KMS-11 (cell line): ENCODE measurements around the gene IQSEC1.

ENCODE experiments used
- H2AFZ ChIP-seq: fragments of 200-600 bp; sonication (generic); 2 replicates; pipeline ENCODE4 v1.6.1; 2016; ENCODE audit warnings: antibody characterized with exemption, mixed run types, low read depth
- H3K27ac ChIP-seq: fragments of 200-600 bp; sonication (generic); 2 replicates; pipeline ENCODE4 v1.6.1; 2016; ENCODE audit warnings: mild to moderate bottlenecking, mixed run types
- H3K27me3 ChIP-seq: fragments of 200-600 bp; sonication (generic); 2 replicates; pipeline ENCODE4 v1.6.1; 2017; ENCODE audit warnings: mild to moderate bottlenecking, low read depth, mixed run types, moderate library complexity; ENCODE audit not compliant: insufficient read depth
- H3K36me3 ChIP-seq: fragments of 200-600 bp; sonication (generic); 2 replicates; pipeline ENCODE4 v1.6.1; 2017; ENCODE audit warnings: mild to moderate bottlenecking, mixed run types; ENCODE audit not compliant: insufficient read depth
- H3K4me1 ChIP-seq: fragments of 200-600 bp; sonication (generic); 2 replicates; pipeline ENCODE4 v1.6.1; 2016; ENCODE audit warnings: mild to moderate bottlenecking, low read depth, mixed run types; ENCODE audit not compliant: poor library complexity, severe bottlenecking
- H3K4me2 ChIP-seq: fragments of 200-600 bp; sonication (generic); 2 replicates; pipeline ENCODE4 v1.7.0; 2016; ENCODE audit warnings: mild to moderate bottlenecking, mixed run types
- H3K4me3 ChIP-seq: fragments of 200-600 bp; sonication (generic); IDR thresholded peaks from 2 replicates; pipeline ENCODE4 v1.6.1; 2017; ENCODE audit warnings: low read depth, low read length, mixed read lengths; ENCODE audit not compliant: insufficient read depth
- H3K79me2 ChIP-seq: fragments of 200-600 bp; sonication (generic); 2 replicates; pipeline ENCODE4 v1.6.1; 2016; ENCODE audit warnings: low read depth, mixed run types; ENCODE audit not compliant: insufficient read depth
- H3K9ac ChIP-seq: fragments of 200-600 bp; sonication (generic); 2 replicates; pipeline ENCODE4 v1.6.1; 2016; ENCODE audit warnings: mild to moderate bottlenecking, mixed run types
- H4K20me1 ChIP-seq: fragments of 200-600 bp; sonication (generic); 2 replicates; pipeline ENCODE4 v1.6.1; 2016; ENCODE audit warnings: mild to moderate bottlenecking, mixed run types; ENCODE audit not compliant: insufficient read depth
- TF ChIP-seq, protein P1 (sequence below): fragments of 200-600 bp; sonication (generic); conservative IDR thresholded peaks from 2 replicates; pipeline ENCODE4 v1.6.1; 2017; ENCODE audit warnings: low read depth, mild to moderate bottlenecking, antibody characterized with exemption, low read length, moderate library complexity, mixed read lengths

The IQSEC1 gene

GRCh38 chr3:12875857-12876836 lies 197.1 kb downstream of the IQSEC1 start:
- no peak overlapping the region for H3K27ac ChIP-seq
- no peaks in the 10 kb centered on the region for H4K20me1 ChIP-seq
- H2AFZ ChIP-seq, result no peak overlapping the region
- H3K27me3 ChIP-seq, result no peaks in the 10 kb centered on the region
- H3K9ac ChIP-seq, result no peak overlapping the region
- H3K4me1 ChIP-seq, result peaks cover 1% of the 10 kb centered on the region
- H3K4me2 ChIP-seq, result no peak overlapping the region
- TF ChIP-seq, protein P1, sequence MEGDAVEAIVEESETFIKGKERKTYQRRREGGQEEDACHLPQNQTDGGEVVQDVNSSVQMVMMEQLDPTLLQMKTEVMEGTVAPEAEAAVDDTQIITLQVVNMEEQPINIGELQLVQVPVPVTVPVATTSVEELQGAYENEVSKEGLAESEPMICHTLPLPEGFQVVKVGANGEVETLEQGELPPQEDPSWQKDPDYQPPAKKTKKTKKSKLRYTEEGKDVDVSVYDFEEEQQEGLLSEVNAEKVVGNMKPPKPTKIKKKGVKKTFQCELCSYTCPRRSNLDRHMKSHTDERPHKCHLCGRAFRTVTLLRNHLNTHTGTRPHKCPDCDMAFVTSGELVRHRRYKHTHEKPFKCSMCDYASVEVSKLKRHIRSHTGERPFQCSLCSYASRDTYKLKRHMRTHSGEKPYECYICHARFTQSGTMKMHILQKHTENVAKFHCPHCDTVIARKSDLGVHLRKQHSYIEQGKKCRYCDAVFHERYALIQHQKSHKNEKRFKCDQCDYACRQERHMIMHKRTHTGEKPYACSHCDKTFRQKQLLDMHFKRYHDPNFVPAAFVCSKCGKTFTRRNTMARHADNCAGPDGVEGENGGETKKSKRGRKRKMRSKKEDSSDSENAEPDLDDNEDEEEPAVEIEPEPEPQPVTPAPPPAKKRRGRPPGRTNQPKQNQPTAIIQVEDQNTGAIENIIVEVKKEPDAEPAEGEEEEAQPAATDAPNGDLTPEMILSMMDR, result no peak
- H3K79me2 ChIP-seq, result no peaks in the 10 kb centered on the region
- no peak overlapping the region for H3K4me3 ChIP-seq
- no peaks in the 10 kb centered on the region for H3K36me3 ChIP-seq

DNA sequence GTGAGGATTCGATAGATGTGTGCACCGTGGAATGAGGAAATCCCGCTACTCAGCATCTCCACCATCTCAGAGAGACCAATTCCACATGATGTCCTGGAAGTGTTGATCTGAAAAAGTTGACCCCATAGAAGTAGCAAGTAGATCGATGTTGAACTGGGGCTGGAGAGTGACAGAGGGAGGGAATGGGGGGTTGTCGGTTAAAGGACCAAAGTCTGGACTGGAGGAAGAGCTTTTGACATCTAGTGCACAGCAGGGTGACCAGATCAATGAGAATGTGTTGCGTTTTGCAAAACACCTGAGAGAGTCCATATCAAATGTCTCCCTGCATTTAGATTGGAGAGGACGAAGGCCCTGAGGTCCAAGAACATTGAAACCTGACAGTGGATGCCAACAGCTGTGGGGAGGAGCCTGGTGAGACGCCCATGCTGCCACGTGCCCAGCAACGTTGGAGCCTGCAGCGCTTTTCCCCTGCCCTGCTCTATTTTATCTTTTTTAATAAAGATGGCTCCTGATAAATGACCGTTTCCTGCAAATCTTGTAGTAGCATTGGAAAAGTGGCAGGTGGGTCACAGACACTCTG lies 201.7 kb downstream of the IQSEC1 start:
- H3K27me3 ChIP-seq, result no peaks in the 10 kb centered on the region

GRCh38 chr3:12870942-12871341 lies 202.3 kb downstream of the IQSEC1 start:
- peaks cover 6% of the 10 kb centered on the region for H3K4me1 ChIP-seq

More for the DNA sequence above, 201.7 kb downstream of the IQSEC1 start:
- Histone ChIP-seq H3K4me1 (peaks cover 6% of the 10 kb centered on the region), H4K20me1 (no peaks in the 10 kb centered on the region), H3K4me2 (0 out of 2 replicates have a peak overlapping the region, but pooled peaks have one; percentile 33), H3K36me3 (no peaks in the 10 kb centered on the region), H3K79me2 (no peaks in the 10 kb centered on the region), H2AFZ (no peak overlapping the region), H3K9ac (no peak overlapping the region), H3K4me3 (no peak overlapping the region), H3K27ac (no peak overlapping the region)
- TF ChIP-seq, protein P1, result no peak

GRCh38 chr3:12869035-12869621 lies 204.1 kb downstream of the IQSEC1 start:
- Histone ChIP-seq H3K79me2 (no peaks in the 10 kb centered on the region), H3K4me1 (peaks cover 6% of the 10 kb centered on the region), H3K4me3 (no peak overlapping the region), H2AFZ (peak overlapping the region; percentile 18; the same call in 1 of the 2 replicates), H3K9ac (no peak overlapping the region), H3K27me3 (no peaks in the 10 kb centered on the region), H3K27ac (no peak overlapping the region), H4K20me1 (no peaks in the 10 kb centered on the region), H3K4me2 (peak overlapping the region; percentile 46; the same call in 1 of the 2 replicates), H3K36me3 (no peaks in the 10 kb centered on the region)
- TF ChIP-seq, protein P1, result no peak

More at GRCh38 chr3:12870942-12871341, 202.3 kb downstream of the IQSEC1 start:
- no peaks in the 10 kb centered on the region for H3K79me2 ChIP-seq
- H4K20me1 ChIP-seq, result no peaks in the 10 kb centered on the region
- peak overlapping the region; percentile 38; the same call in 1 of the 2 replicates for H2AFZ ChIP-seq
- H3K27me3 ChIP-seq, result no peaks in the 10 kb centered on the region
- TF ChIP-seq, protein P1, result no peak
- no peaks in the 10 kb centered on the region for H3K36me3 ChIP-seq
- H3K27ac ChIP-seq, result no peak overlapping the region
- peak overlapping the region; percentile 33 for H3K4me2 ChIP-seq
- H3K4me3 ChIP-seq, result no peak overlapping the region
- H3K9ac ChIP-seq, result no peak overlapping the region
